GM10266 (cell line): ENCODE results near the gene PIK3AP1.

ENCODE experiments used
- DNase-seq: peaks from one replicate; pipeline ENCODE4 v3.0.0; 2012; ENCODE audit errors: extremely low spot score
- CTCF ChIP-seq: IDR thresholded peaks from 2 replicates; pipeline ENCODE4 v1.5.1; 2012; ENCODE audit warnings: mild to moderate bottlenecking, low read depth; ENCODE audit not compliant: control insufficient read depth, insufficient read depth; ENCODE audit errors: missing control alignments

PIK3AP1 gene

GRCh38 chr10:96636551-96636950, 83.8 kb downstream of the PIK3AP1 start:
- DNase-seq: no peak
- TF ChIP-seq CTCF: no peak

GRCh38 chr10:96632974-96633710, 87.2 kb downstream of the PIK3AP1 start:
- no peak for DNase-seq
- TF ChIP-seq CTCF: no peak

GRCh38 chr10:96627292-96627691, 93.0 kb downstream of the PIK3AP1 start:
- no peak for DNase-seq
- no peak for TF ChIP-seq CTCF

GRCh38 chr10:96626795-96627194, 93.5 kb downstream of the PIK3AP1 start:
- TF ChIP-seq CTCF: no peak
- no peak for DNase-seq

GRCh38 chr10:96625173-96625572, 95.1 kb downstream of the PIK3AP1 start:
- no peak for DNase-seq
- TF ChIP-seq CTCF: no peak

GRCh38 chr10:96622013-96622787, 98.1 kb downstream of the PIK3AP1 start:
- no peak for DNase-seq
- no peak for TF ChIP-seq CTCF
